Gastroesophageal sphincter (tissue), 3 donors: Measurements from ENCODE around the gene NIPA2.

Experiments used
- EP300 ChIP-seq: sonication (generic); formaldehyde crosslinking; IDR thresholded peaks from one replicate; pipeline ENCODE4 v1.6.1; 2017; ENCODE audit warnings: antibody characterized with exemption, mild to moderate bottlenecking
- POLR2A ChIP-seq, 2 donors: fragments of 450-650 bp; IDR thresholded peaks; one replicate each; pipeline ENCODE4 v1.6.1; 2017; ENCODE audit warnings: antibody characterized with exemption in 2 of 2, mild to moderate bottlenecking in 2 of 2, moderate library complexity in 1 of 2
- POLR2AphosphoS5 ChIP-seq: sonication (generic); formaldehyde crosslinking; IDR thresholded peaks from one replicate; pipeline ENCODE4 v1.6.1; 2017; ENCODE audit warnings: antibody characterized with exemption
- TF ChIP-seq, protein P1 (sequence below), 4 experiments: fragments of 200-600 bp in 2 of 4; fragments of 450-650 bp in 2 of 4; sonication (generic) in 1 of 4; IDR thresholded peaks; one replicate each; pipeline ENCODE4 v1.5.1; 2017 to 2019; ENCODE audit warnings: antibody characterized with exemption in 4 of 4, mild to moderate bottlenecking in 2 of 4, moderate library complexity in 2 of 4

DNA sequence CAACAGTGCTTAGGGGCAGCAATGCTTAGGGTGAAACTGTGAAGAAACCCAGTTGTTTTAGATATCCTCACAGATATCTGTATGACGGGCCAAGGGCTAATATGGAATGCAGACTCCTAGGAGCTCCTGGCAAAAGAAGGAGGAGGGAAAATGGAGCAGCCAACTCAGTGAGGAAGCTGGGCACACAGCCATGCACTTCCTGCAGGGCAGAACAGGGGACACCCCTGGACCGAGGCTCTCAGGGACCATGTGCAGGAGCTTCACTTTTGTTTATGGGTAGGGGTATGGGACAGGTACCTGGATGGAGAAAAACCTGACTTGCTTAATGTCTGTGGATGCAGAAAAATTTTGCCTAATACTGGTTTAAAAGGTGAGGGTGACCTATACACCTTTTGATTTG is 31.8 kb upstream of the NIPA2 start:
- TF ChIP-seq, protein P1, sequence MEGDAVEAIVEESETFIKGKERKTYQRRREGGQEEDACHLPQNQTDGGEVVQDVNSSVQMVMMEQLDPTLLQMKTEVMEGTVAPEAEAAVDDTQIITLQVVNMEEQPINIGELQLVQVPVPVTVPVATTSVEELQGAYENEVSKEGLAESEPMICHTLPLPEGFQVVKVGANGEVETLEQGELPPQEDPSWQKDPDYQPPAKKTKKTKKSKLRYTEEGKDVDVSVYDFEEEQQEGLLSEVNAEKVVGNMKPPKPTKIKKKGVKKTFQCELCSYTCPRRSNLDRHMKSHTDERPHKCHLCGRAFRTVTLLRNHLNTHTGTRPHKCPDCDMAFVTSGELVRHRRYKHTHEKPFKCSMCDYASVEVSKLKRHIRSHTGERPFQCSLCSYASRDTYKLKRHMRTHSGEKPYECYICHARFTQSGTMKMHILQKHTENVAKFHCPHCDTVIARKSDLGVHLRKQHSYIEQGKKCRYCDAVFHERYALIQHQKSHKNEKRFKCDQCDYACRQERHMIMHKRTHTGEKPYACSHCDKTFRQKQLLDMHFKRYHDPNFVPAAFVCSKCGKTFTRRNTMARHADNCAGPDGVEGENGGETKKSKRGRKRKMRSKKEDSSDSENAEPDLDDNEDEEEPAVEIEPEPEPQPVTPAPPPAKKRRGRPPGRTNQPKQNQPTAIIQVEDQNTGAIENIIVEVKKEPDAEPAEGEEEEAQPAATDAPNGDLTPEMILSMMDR (IDR thresholded peaks at IDR 0.05), result no peak
- no peak for TF ChIP-seq POLR2A (IDR thresholded peaks at IDR 0.05)
- TF ChIP-seq POLR2AphosphoS5, result no peak
- TF ChIP-seq EP300, result no peak
